Adrenal gland (tissue), 12 donors: ENCODE results near the gene NCK1. TPM values are rescaled to one million over a fixed set of nuclear protein-coding genes. Genes with fewer than 3 reads are reported as not detected.

ENCODE experiments used
- DNase-seq, 7 donors: peaks; one replicate each; pipeline ENCODE4 v3.0.0-alpha.2; 2019 to 2020
- H3K27ac ChIP-seq, 5 donors: fragments of 200-600 bp; sonication (generic) in 4 of 5; 1 replicate in 3 of 5; 2 replicates in 2 of 5; pipeline versions ENCODE4 v1.5.1 to v1.8.0; 2016 to 2020; ENCODE audit warnings: mild to moderate bottlenecking in 1 of 5
- H3K27me3 ChIP-seq: fragments of 200-600 bp; 2 replicates; pipeline ENCODE4 v1.8.0; 2021
- H3K36me3 ChIP-seq, 2 donors: fragments of 200-600 bp; replicated peaks in 1 of 2; 1 replicate in 1 of 2; 2 replicates in 1 of 2; pipeline versions ENCODE4 v1.5.1 to v1.8.0; 2018 to 2022
- H3K4me1 ChIP-seq, 2 donors: fragments of 200-600 bp; replicated peaks in 1 of 2; 1 replicate in 1 of 2; 2 replicates in 1 of 2; pipeline versions ENCODE4 v1.5.1 to v1.8.0; 2018 to 2021
- H3K4me3 ChIP-seq, 4 donors: fragments of 200-600 bp; sonication (generic) in 3 of 4; one replicate each; pipeline ENCODE4 v1.5.1; 2016 to 2018
- H3K9me3 ChIP-seq, 3 donors: fragments of 200-600 bp; sonication (generic) in 1 of 3; replicated peaks in 1 of 3; 1 replicate in 2 of 3; 2 replicates in 1 of 3; pipeline versions ENCODE4 v1.5.1 to v1.8.0; 2016 to 2021
- POLR2A ChIP-seq, 2 donors: fragments of 450-650 bp; IDR thresholded peaks; one replicate each; pipeline ENCODE4 v1.6.1; 2017; ENCODE audit warnings: antibody characterized with exemption in 2 of 2, mild to moderate bottlenecking in 2 of 2, moderate library complexity in 1 of 2
- WGBS, 4 donors: extraction: QIAGEN DNeasy Blood & Tissue Kit in 2 of 4; methylation state at CpG; one replicate each; pipeline versions ENCODE4 v1.1.5 to v1.1.7; 2013 to 2017; 5-methylcytosine and 5-hydroxymethylcytosine counted together
- intact Hi-C, 2 donors: fragments of 100-400 bp; cut with DNase I; formaldehyde crosslinking; loops; one replicate each; pipeline versions ENCODE4 v1.14.1 to v1.15.0; 2022 to 2023
- polyA plus RNA-seq, 3 donors: library from polyadenylated mRNA; stranded (reverse); fragments of 200-250 nt in 2 of 3; fragments of 350-450 nt in 1 of 3; fragmentation: Illumina TruSeq in 1 of 3; extraction: RNeasy Lipid Tissue Mini Kit (QIAGEN cat#74804) in 1 of 3; gene quantifications; one replicate each; pipeline ENCODE4 v1.2.3, GENCODE V29; 2013 to 2014
- total RNA-seq, 9 donors: library from RNA; depleted of rRNA in 4 of 9; stranded (reverse); fragments of >200 nt in 4 of 9; fragments of 120-200 nt in 1 of 9; fragmentation: NEBNext Ultra II Directional in 1 of 9; extraction: Animal tissue kit (Norgen Biotek cat#: 25700) in 1 of 9; gene quantifications; one replicate each; pipeline versions ENCODE4 v1.1.0 to v1.2.4, GENCODE V29; 2013 to 2023
- TF ChIP-seq, protein P1 (sequence below), 6 experiments: fragments of 450-650 bp in 4 of 6; fragments of 200-600 bp in 2 of 6; sonication (generic) in 1 of 6; IDR thresholded peaks; 1 replicate in 5 of 6; 2 replicates in 1 of 6; pipeline versions ENCODE4 v1.5.1 to v1.8.0; 2016 to 2021; ENCODE audit warnings: antibody characterized with exemption in 6 of 6, mild to moderate bottlenecking in 2 of 6, moderate library complexity in 1 of 6
- donor health status: healthy with polysubstance abuse.
- donor health status: Bipolar disorder and iron deficiency.
- donor health status: DM: yes; HTN: yes; CAD: no.
- donor health status: DM: no; HTN: no; CAD: no.
- donor health status: DM: no; HTN: no; CAD: no.
- donor health status: DM: yes; HTN: yes; CAD: no.

Gene NCK1
- total and polyA plus RNA-seq, 12 donors = 6.0 to 59.2 (median 36.3) TPM

DNA sequence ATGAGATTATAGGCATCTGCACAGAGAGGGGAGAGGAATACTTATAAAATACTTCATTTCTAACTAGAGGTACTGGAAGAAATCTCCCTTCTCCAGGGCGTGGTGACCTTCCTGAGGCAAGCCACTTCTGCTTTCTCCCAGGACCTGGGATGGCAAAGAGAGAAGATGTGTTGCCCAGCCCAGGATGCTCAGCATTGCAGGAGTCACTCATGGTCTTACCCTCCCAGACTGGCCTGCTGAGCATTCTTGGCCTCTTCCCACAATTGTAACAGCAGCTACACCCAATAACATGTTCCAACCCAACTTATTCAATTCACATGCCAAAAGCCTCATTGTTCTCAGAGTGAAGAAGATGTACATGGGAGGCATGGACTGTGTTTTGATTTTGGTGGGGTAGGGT, 133.6 kb downstream of the NCK1 start:
- Histone ChIP-seq H3K27me3 (no peaks in the 10 kb centered on the region), H3K4me1 (peaks cover 5 to 11% of the 10 kb centered on the region in 2 donors), H3K4me3 (no peak overlapping the region), H3K9me3 (no peaks in the 10 kb centered on the region), H3K27ac (peak overlapping the region in 4 of 5 donors; percentile 24 to 77 (median 52)), H3K36me3 (no peaks in the 10 kb centered on the region)
- TF ChIP-seq, protein P1, sequence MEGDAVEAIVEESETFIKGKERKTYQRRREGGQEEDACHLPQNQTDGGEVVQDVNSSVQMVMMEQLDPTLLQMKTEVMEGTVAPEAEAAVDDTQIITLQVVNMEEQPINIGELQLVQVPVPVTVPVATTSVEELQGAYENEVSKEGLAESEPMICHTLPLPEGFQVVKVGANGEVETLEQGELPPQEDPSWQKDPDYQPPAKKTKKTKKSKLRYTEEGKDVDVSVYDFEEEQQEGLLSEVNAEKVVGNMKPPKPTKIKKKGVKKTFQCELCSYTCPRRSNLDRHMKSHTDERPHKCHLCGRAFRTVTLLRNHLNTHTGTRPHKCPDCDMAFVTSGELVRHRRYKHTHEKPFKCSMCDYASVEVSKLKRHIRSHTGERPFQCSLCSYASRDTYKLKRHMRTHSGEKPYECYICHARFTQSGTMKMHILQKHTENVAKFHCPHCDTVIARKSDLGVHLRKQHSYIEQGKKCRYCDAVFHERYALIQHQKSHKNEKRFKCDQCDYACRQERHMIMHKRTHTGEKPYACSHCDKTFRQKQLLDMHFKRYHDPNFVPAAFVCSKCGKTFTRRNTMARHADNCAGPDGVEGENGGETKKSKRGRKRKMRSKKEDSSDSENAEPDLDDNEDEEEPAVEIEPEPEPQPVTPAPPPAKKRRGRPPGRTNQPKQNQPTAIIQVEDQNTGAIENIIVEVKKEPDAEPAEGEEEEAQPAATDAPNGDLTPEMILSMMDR (IDR thresholded peaks at IDR 0.05) = no peak
- no peak for TF ChIP-seq POLR2A (IDR thresholded peaks at IDR 0.05)
- intact Hi-C loops = loop anchor here in 1 of 2 donors (10.0 kb wide), 1 partner anchor 231 kb away; no protein-coding TSS in a partner anchor
- WGBS, 4 donors = 71 to 88% (median 85%) methylated on average over 1 of the region's 1 CpG
- no peak for DNase-seq

Other genes with a start within 250 kb of the NCK1 start
- 10 to 100 TPM; 17.1 to 39.8 (median 28.1) TPM for gene STAG1, start 109.8 kb upstream of the NCK1 start, total RNA-seq
- gene STAG1, start 109.8 kb upstream of the NCK1 start, polyA plus RNA-seq = 10 to 100 TPM in 2 of 3 donors, 1 to 10 TPM in 1; 7.5 to 15.8 (median 11.0) TPM
- gene SLC35G2, start 43.1 kb upstream of the NCK1 start, total RNA-seq = 10 to 100 TPM in 8 of 9 donors, 1 to 10 TPM in 1; 8.4 to 35.9 (median 17.1) TPM
- gene SLC35G2, start 43.1 kb upstream of the NCK1 start, polyA plus RNA-seq = 10 to 100 TPM in 2 of 3 donors, 1 to 10 TPM in 1; 6.4 to 38.0 (median 16.9) TPM
- 1 to 10 TPM in 2 of 9 donors, under 1 TPM in 6, not detected in 1; 0.12 to 1.3 (median 0.44) TPM for gene IL20RB, start 95.8 kb downstream of the NCK1 start, total RNA-seq
- gene IL20RB, start 95.8 kb downstream of the NCK1 start, polyA plus RNA-seq = 1 to 10 TPM; 1.1 to 1.7 (median 1.2) TPM